Mucosa of stomach (tissue), 1 donor: ENCODE measurements around the gene SMYD3.

ENCODE experiments used
- H3K27me3 ChIP-seq: one replicate; pipeline ENCODE4 v1.7.0; 2013; ENCODE audit warnings: mild to moderate bottlenecking, low read length; ENCODE audit not compliant: control insufficient read depth, insufficient read depth
- H3K36me3 ChIP-seq: one replicate; pipeline ENCODE4 v1.7.0; 2013; ENCODE audit warnings: low read length; ENCODE audit not compliant: control insufficient read depth, insufficient read depth
- H3K4me1 ChIP-seq: one replicate; pipeline ENCODE4 v1.7.0; 2013; ENCODE audit warnings: mild to moderate bottlenecking, low read length; ENCODE audit not compliant: control insufficient read depth, insufficient read depth
- H3K4me3 ChIP-seq: one replicate; pipeline ENCODE4 v1.7.0; 2013; ENCODE audit warnings: low read length
- H3K9ac ChIP-seq: one replicate; pipeline ENCODE4 v1.7.0; 2013; ENCODE audit warnings: mild to moderate bottlenecking, low read length, moderate library complexity
- H3K9me3 ChIP-seq: one replicate; pipeline ENCODE4 v1.7.0; 2013; ENCODE audit warnings: mild to moderate bottlenecking, low read length, moderate library complexity; ENCODE audit not compliant: control insufficient read depth
- donor health status: Pancreatic carcinoma.

Gene SMYD3

GRCh38 chr1:246065592-246065991 is 441.5 kb downstream of the SMYD3 start:
- Histone ChIP-seq H3K9ac (no peak overlapping the region), H3K27me3 (no peaks in the 10 kb centered on the region), H3K4me1 (no peaks in the 10 kb centered on the region), H3K4me3 (no peak overlapping the region), H3K9me3 (no peaks in the 10 kb centered on the region), H3K36me3 (no peaks in the 10 kb centered on the region)

- H3K9ac ChIP-seq, result no peak overlapping the region
- H3K9me3 ChIP-seq, result no peaks in the 10 kb centered on the region
- H3K4me1 ChIP-seq, result no peaks in the 10 kb centered on the region
- H3K4me3 ChIP-seq, result no peak overlapping the region
- H3K36me3 ChIP-seq, result no peaks in the 10 kb centered on the region
- H3K27me3 ChIP-seq, result no peaks in the 10 kb centered on the region
Observed at GRCh38 chr1:246064891-246065290, 442.2 kb downstream of the SMYD3 start.

GRCh38 chr1:246063013-246063616 is 444.0 kb downstream of the SMYD3 start:
- Histone ChIP-seq H3K27me3 (no peaks in the 10 kb centered on the region), H3K9me3 (no peaks in the 10 kb centered on the region), H3K36me3 (no peaks in the 10 kb centered on the region), H3K4me1 (no peaks in the 10 kb centered on the region), H3K9ac (no peak overlapping the region), H3K4me3 (no peak overlapping the region)

- Histone ChIP-seq H3K4me1 (no peaks in the 10 kb centered on the region), H3K4me3 (no peak overlapping the region), H3K36me3 (no peaks in the 10 kb centered on the region), H3K27me3 (no peaks in the 10 kb centered on the region), H3K9ac (no peak overlapping the region), H3K9me3 (no peaks in the 10 kb centered on the region)
Observed at GRCh38 chr1:246058466-246058865, 448.6 kb downstream of the SMYD3 start.

- no peaks in the 10 kb centered on the region for H3K9me3 ChIP-seq
- no peaks in the 10 kb centered on the region for H3K36me3 ChIP-seq
- H3K4me3 ChIP-seq, result no peak overlapping the region
- no peaks in the 10 kb centered on the region for H3K27me3 ChIP-seq
- no peaks in the 10 kb centered on the region for H3K4me1 ChIP-seq
- H3K9ac ChIP-seq, result no peak overlapping the region
Observed at GRCh38 chr1:246052603-246053002, 454.5 kb downstream of the SMYD3 start.

- Histone ChIP-seq H3K27me3 (no peaks in the 10 kb centered on the region), H3K36me3 (no peaks in the 10 kb centered on the region), H3K4me1 (no peaks in the 10 kb centered on the region), H3K9me3 (no peaks in the 10 kb centered on the region), H3K9ac (no peak overlapping the region), H3K4me3 (no peak overlapping the region)
Observed at GRCh38 chr1:246051909-246052518, 455.1 kb downstream of the SMYD3 start.

GRCh38 chr1:246048693-246049092 is 458.4 kb downstream of the SMYD3 start:
- Histone ChIP-seq H3K27me3 (no peaks in the 10 kb centered on the region), H3K36me3 (no peaks in the 10 kb centered on the region), H3K9ac (no peak overlapping the region), H3K9me3 (no peaks in the 10 kb centered on the region), H3K4me3 (no peak overlapping the region), H3K4me1 (no peaks in the 10 kb centered on the region)

GRCh38 chr1:246043556-246043955 is 463.5 kb downstream of the SMYD3 start:
- no peaks in the 10 kb centered on the region for H3K27me3 ChIP-seq
- no peaks in the 10 kb centered on the region for H3K9me3 ChIP-seq
- H3K9ac ChIP-seq, result no peak overlapping the region

GRCh38 chr1:246041360-246041759 is 465.7 kb downstream of the SMYD3 start:
- Histone ChIP-seq H3K4me3 (no peak overlapping the region), H3K36me3 (no peaks in the 10 kb centered on the region), H3K27me3 (no peaks in the 10 kb centered on the region), H3K4me1 (no peaks in the 10 kb centered on the region), H3K9me3 (no peaks in the 10 kb centered on the region), H3K9ac (no peak overlapping the region)

More at GRCh38 chr1:246043556-246043955, 463.5 kb downstream of the SMYD3 start:
- Histone ChIP-seq H3K36me3 (no peaks in the 10 kb centered on the region), H3K4me1 (no peaks in the 10 kb centered on the region), H3K4me3 (no peak overlapping the region)

- Histone ChIP-seq H3K36me3 (no peaks in the 10 kb centered on the region), H3K27me3 (no peaks in the 10 kb centered on the region), H3K9me3 (no peaks in the 10 kb centered on the region), H3K9ac (no peak overlapping the region), H3K4me1 (no peaks in the 10 kb centered on the region), H3K4me3 (no peak overlapping the region)
Observed at GRCh38 chr1:246040200-246040890, 466.7 kb downstream of the SMYD3 start.

- Histone ChIP-seq H3K9ac (no peak overlapping the region), H3K4me1 (no peaks in the 10 kb centered on the region), H3K36me3 (no peaks in the 10 kb centered on the region), H3K27me3 (no peaks in the 10 kb centered on the region), H3K9me3 (no peaks in the 10 kb centered on the region), H3K4me3 (no peak overlapping the region)
Observed at GRCh38 chr1:246039584-246039983, 467.5 kb downstream of the SMYD3 start.

GRCh38 chr1:246037832-246038231 is 469.2 kb downstream of the SMYD3 start:
- Histone ChIP-seq H3K27me3 (no peaks in the 10 kb centered on the region), H3K4me1 (no peaks in the 10 kb centered on the region), H3K9ac (no peak overlapping the region), H3K4me3 (no peak overlapping the region), H3K36me3 (no peaks in the 10 kb centered on the region), H3K9me3 (no peaks in the 10 kb centered on the region)
